ENCODE measurements around the gene PHF12. TPM values are rescaled to one million over a fixed set of nuclear protein-coding genes. Genes with fewer than 3 reads are reported as not detected.

Gene PHF12
- total and polyA plus RNA-seq, 10 of the 15 experiments (the other 5 are each of a cell fraction or from before 2014, with no cell fraction given): 1.3 to 43.9 (median 19.2) TPM

- DNase-seq (ENCODE audit: low read depth, low spot score) (no peak), FAIRE-seq (no peak), ATAC-seq (no peak)
- ChIA-PET CTCF (interaction anchor here (1.5 to 17.3 kb wide), 4 partner anchors 11 to 157 kb away, joined by 6 to 175 read pairs (median 32); no protein-coding TSS in a partner anchor), SMC1A (ENCODE audit: uncharacterized antibody, unreplicated experiment) (interaction anchor here (0.6 to 3.2 kb wide), 6 partner anchors 9 to 281 kb away, joined by 3 to 22 read pairs (median 4); partner anchors contain the start of genes FAM222B and FLOT2), RAD21 (ENCODE audit: unreplicated experiment) (interaction anchor here (1.1 to 1.2 kb wide), 2 partner anchors 58 to 143 kb away, joined by 4 to 6 read pairs; no protein-coding TSS in a partner anchor), POLR2A (interaction anchor here (0.6 to 1.8 kb wide), 4 partner anchors 9 to 216 kb away, joined by 3 to 6 read pairs (median 4); partner anchors contain the start of genes FAM222B and FLOT2)
- H3K27me3 ChIP-seq (replicated peaks in 1 of 2; ENCODE audit: control insufficient read depth in 2 of 2, insufficient read depth in 2 of 2, low read length in 1 of 2): no peaks in the 10 kb centered on the region
- no peak overlapping the region for H2AFZ ChIP-seq (ENCODE audit: control insufficient read depth, low read depth, low read length)
- H4K20me1 ChIP-seq (ENCODE audit: control insufficient read depth, insufficient read depth): no peaks in the 10 kb centered on the region
- H3K36me3 ChIP-seq (ENCODE audit: control insufficient read depth in 2 of 2, insufficient read depth in 2 of 2, low read length in 1 of 2): peaks cover 28 to 38% of the 10 kb centered on the region in 2 experiments
- in situ Hi-C loops (cut with MboI): no loop called here
- peaks cover 2% of the 10 kb centered on the region; the same call in 1 of the 2 replicates for H3K79me2 ChIP-seq (ENCODE audit: control insufficient read depth, insufficient read depth, low read length)
- WGBS (ENCODE audit: insufficient coverage, insufficient replicate concordance, low lambda C conversion rate, missing lambda C conversion rate): 93% methylated on average over 7 of the region's 7 CpGs
- H3K9me3 ChIP-seq (replicated peaks; ENCODE audit: control insufficient read depth, insufficient read depth, low read length): no peaks in the 10 kb centered on the region
- no peak overlapping the region for H3K4me3 ChIP-seq
- H3K4me2 ChIP-seq (ENCODE audit: control insufficient read depth, insufficient read depth): no peak overlapping the region
- no peak overlapping the region for H3K27ac ChIP-seq (ENCODE audit: control insufficient read depth, insufficient read depth)
- H3K4me1 ChIP-seq (ENCODE audit: control insufficient read depth, insufficient read depth, low read length): 0 out of 2 replicates have a peak, but pooled peaks cover 2% of the 10 kb centered on the region
- H3K9ac ChIP-seq (ENCODE audit: control insufficient read depth, insufficient read depth, low read length): no peak overlapping the region
- no peak for TF ChIP-seq STAT1 (conservative IDR thresholded peaks at IDR 0.05)
- TF ChIP-seq POLR2AphosphoS5 (IDR thresholded peaks at IDR 0.05; ENCODE audit: low read length): 0 out of 2 replicates have a peak, but pooled peaks have one; percentile 7
- intact Hi-C loops (cut with micrococcal nuclease; ENCODE audit: unreplicated experiment): no loop called here
- BruUV-seq (replicated peaks): no TSS peak
Observed at GRCh38 chr17:28906706-28907438, 44.4 kb downstream of the PHF12 start.

GRCh38 chr17:28906276-28906675, 45.0 kb downstream of the PHF12 start:
- POLR2A ChIA-PET: no interaction called here
- RAD21 ChIA-PET (ENCODE audit: unreplicated experiment): no interaction called here
- Histone ChIP-seq H2AFZ (ENCODE audit: control insufficient read depth, low read depth, low read length) (no peak overlapping the region), H3K79me2 (ENCODE audit: control insufficient read depth, insufficient read depth, low read length) (peaks cover 3% of the 10 kb centered on the region), H3K4me2 (ENCODE audit: control insufficient read depth, insufficient read depth) (no peak overlapping the region), H3K27ac (ENCODE audit: control insufficient read depth, insufficient read depth) (no peak overlapping the region), H3K4me3 (no peak overlapping the region), H4K20me1 (ENCODE audit: control insufficient read depth, insufficient read depth) (no peaks in the 10 kb centered on the region), H3K9me3 (replicated peaks; ENCODE audit: control insufficient read depth, insufficient read depth, low read length) (no peaks in the 10 kb centered on the region), H3K27me3 (replicated peaks in 1 of 2; ENCODE audit: control insufficient read depth in 2 of 2, insufficient read depth in 2 of 2, low read length in 1 of 2) (no peaks in the 10 kb centered on the region), H3K9ac (ENCODE audit: control insufficient read depth, insufficient read depth, low read length) (no peak overlapping the region), H3K36me3 (ENCODE audit: control insufficient read depth in 2 of 2, insufficient read depth in 2 of 2, low read length in 1 of 2) (peaks cover 24 to 32% of the 10 kb centered on the region in 2 experiments), H3K4me1 (ENCODE audit: control insufficient read depth, insufficient read depth, low read length) (peaks cover 4% of the 10 kb centered on the region)
- in situ Hi-C loops (cut with MboI): no loop called here
- ATAC-seq (no peak), FAIRE-seq (no peak), DNase-seq (ENCODE audit: low read depth, low spot score) (no peak)
- no peak for TF ChIP-seq STAT3 (IDR thresholded peaks at IDR 0.05; ENCODE audit: low read depth, low read length)
- no peak for TF ChIP-seq REST (IDR thresholded peaks at IDR 0.05; ENCODE audit: low read depth, low read length)
- 0 out of 2 replicates have a peak, but pooled peaks have one; percentile 35 for TF ChIP-seq POLR2A (IDR thresholded peaks at IDR 0.05; ENCODE audit: low read depth, low read length)
- TF ChIP-seq SREBF2 (IDR thresholded peaks at IDR 0.05; ENCODE audit: low read length): no peak
- TF ChIP-seq POU2F2 (IDR thresholded peaks at IDR 0.05; ENCODE audit: borderline replicate concordance, low read depth, low read length): no peak
- no peak for TF ChIP-seq PAX8 (IDR thresholded peaks at IDR 0.05)
- TF ChIP-seq IRF3 (IDR thresholded peaks at IDR 0.05): no peak
- CTCF ChIA-PET: interaction anchor here (8.0 to 17.3 kb wide), 2 partner anchors 57 to 143 kb away, joined by 57 to 175 read pairs; no protein-coding TSS in a partner anchor
- 92% methylated on average over 9 of the region's 9 CpGs for WGBS (ENCODE audit: insufficient coverage, insufficient replicate concordance, low lambda C conversion rate, missing lambda C conversion rate)
- intact Hi-C loops (cut with micrococcal nuclease; ENCODE audit: unreplicated experiment): no loop called here
- BruUV-seq (replicated peaks): no TSS peak
- SMC1A ChIA-PET (ENCODE audit: uncharacterized antibody, unreplicated experiment): interaction anchor here (0.9 to 1.1 kb wide), 2 partner anchors 35 to 143 kb away, joined by 3 read pairs; no protein-coding TSS in a partner anchor

Data from GM12878 (cell line).